ENCODE results near the gene PARVG. TPM values are rescaled to one million over a fixed set of nuclear protein-coding genes. Genes with fewer than 3 reads are reported as not detected.

The PARVG gene
- polyA plus RNA-seq, 3 donors, result 2.7 to 13.5 (median 7.3) TPM

DNA sequence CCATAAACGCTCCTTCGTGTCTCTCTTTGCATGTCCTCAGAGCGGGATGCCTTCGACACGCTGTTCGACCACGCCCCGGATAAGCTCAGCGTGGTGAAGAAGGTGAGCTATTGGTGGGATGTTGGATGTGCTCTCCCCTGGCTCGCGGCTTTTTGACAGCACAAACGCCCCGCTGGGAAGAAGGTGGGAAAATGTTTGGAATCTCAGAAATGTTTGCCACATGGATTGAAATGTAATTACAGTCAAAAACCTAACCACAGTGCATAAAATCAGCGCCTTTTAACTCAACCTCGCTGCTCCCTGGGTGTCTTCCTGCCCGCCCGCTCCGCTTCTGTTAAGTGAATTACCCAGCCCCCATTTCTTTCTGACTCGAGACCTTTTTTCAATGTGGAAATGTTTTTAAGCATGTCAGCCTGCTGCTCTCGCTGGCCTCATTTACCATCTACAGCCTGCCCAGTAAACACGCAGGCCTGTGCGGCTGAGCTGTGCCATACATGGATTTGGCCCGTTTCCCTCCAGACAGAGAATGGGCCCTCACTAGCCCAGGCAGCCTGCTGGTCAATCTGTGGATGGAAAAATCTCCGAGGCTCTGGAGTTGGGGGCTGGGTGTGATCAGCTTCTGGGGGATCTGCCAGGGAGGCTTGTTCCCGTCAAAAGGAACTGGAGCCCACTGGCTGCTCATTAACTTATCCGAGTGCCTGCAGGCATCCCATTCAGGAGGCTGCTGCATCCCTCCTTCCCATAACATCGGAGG is 32.7 kb upstream of the PARVG start:
- WGBS, 3 donors, result 62 to 81% (median 76%) methylated on average over 27 of the region's 27 CpGs
- H3K27ac ChIP-seq (ENCODE audit: low read depth, low read length), result no peak overlapping the region

DNA sequence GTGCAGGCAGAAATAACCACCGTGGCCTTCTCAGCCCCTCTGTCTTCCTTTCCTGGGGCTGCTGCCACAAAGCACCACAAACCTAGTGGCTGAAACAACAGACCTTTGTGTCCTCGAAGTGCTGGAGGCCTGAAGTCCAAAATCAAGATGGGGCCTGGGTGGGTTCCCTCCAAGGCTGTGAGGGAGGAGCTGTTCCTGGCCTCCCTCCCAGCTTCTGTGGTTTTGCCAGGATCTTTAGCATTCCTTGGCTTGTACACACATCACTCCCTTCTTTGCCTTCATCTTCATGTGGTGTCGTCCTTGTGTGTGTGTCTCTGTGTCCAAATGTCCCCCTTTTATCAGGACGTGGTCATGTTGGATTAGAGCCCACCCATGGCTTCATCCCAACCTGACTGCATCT is 29.0 kb upstream of the PARVG start:
- WGBS, 3 donors, result 63 to 69% (median 66%) methylated on average over 4 of the region's 4 CpGs
- no peak overlapping the region for H3K27ac ChIP-seq (ENCODE audit: low read depth, low read length)

DNA sequence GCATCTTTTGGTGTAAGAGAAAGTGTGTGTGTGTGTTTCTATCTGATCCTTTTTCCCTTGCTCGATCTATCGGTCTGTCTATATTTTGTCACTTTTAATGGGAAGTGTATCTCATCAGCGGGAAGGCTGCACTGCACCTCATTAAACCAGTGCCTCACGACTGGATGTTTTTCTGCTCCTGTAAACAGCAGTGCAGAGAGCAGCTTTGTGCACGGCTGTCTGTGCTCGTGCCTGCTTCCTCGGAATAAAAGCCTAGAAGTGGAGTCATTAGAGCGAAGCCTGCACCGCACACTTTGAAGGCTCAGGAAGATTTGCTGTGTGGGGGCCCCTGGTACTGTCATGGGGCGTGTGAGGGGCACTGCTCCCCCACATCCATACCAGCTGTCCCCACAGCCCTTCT is 27.0 kb upstream of the PARVG start:
- WGBS, 3 donors, result 65 to 92% (median 91%) methylated on average over 10 of the region's 10 CpGs
- H3K27ac ChIP-seq (ENCODE audit: low read depth, low read length), result no peak overlapping the region

DNA sequence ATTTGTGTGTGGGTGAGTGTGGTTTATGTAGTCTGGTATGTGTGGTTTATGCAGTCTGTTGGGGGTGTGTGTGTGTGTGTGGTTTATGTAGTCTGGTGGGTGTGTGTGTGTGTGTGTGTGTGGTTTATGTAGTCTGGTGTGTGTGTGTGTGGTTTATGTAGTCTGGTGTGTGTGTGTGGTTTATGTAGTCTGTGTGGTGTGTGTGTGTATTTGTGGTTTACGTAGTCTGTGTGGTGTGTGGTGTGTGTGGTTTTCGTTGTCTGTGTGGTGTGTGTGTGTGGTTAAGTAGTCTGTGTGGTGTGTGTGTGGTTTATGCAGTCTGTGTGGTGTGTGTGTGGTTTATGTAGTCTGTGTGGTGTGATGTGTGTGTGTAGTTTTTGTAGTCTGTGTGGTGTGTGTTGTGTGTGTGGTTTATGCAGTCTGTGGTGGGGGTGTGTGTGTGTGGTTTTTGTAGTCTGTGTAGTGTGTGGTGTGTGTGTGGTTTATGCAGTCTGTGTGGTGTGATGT is 26.2 kb upstream of the PARVG start:
- H3K27ac ChIP-seq (ENCODE audit: low read depth, low read length), result no peak overlapping the region
- WGBS, 3 donors, result 59 to 73% (median 60%) methylated on average over 2 of the region's 2 CpGs

DNA sequence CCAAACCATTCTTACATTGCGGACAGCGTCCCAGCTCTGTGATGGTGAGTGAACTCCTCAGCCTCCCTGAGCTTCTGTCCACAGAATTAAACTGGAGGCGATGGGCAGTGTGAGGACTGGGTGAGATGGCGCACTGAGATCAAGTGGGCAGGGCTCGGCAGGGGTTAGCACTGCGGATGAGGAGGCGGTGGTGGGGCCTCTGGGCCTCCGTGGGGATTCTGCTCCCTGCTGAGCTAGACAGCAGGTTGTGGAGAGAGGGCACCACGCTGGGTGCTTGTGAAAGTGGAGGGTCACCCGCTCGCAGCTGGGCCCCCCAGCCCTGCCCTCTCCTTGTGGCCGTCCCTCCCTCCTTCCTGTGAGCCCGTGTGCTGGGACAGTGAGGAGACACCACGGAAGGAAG is 25.6 kb upstream of the PARVG start:
- no peak overlapping the region for H3K27ac ChIP-seq (ENCODE audit: low read depth, low read length)
- 73 to 93% (median 85%) methylated on average over 12 to 14 of the region's 14 CpGs for WGBS, 3 donors

DNA sequence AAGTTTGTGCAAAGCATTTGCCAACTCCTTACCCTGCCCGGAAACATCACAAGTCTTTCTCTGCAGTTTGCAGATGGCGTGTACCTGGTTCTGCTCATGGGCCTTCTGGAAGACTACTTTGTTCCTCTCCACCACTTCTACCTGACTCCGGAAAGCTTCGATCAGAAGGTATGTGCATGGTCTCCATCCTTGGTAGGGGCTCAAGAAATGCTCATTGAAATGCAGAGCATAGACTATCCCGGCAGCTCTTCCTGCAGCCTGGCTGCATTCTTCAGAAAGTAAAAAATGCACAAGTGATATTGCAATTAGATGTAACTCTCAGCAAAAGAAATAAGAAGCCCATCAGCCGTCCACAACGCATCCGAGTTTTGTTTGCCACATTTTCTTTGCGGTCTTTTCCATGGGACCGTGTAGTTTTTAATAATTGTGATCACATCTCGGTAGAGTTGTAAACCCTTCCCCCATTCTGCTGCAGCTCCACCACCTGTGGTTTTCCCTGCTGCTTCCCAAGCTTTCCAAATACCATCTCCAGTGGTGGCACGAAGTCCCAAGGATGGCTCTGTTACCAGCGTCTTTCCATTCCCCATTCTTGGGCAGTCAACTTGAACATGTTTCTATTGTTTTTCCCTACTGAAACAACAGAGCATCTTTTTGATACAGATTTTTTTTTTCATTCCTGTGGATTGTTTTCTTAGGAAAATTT is 22.7 kb upstream of the PARVG start:
- 86 to 97% (median 95%) methylated on average over 13 of the region's 13 CpGs for WGBS, 3 donors

DNA sequence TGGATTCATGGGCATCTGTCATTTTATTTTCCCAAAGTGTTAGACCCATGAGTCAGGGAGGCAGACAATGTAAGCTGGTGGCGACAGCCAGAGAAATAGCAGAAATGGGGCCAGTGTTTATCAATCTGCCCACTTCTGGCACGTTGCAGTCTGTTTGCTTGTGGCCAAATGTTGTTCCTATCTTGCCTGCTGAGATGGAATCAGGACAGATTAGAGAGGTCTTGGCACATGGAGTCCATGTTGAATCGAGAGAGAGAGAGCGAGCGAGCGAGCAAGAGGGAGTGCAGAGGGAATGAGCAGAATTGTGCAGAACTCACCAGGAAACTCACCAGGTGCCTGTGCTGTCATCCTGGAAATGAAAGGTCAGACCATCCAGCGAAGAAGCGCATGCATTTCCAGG is 21.9 kb upstream of the PARVG start:
- no peak overlapping the region for H3K27ac ChIP-seq (ENCODE audit: low read depth, low read length)
- WGBS, 3 donors, result 68 to 81% (median 77%) methylated on average over 8 of the region's 8 CpGs

More for the DNA sequence above, 22.7 kb upstream of the PARVG start:
- H3K27ac ChIP-seq (ENCODE audit: low read depth, low read length), result no peak overlapping the region

DNA sequence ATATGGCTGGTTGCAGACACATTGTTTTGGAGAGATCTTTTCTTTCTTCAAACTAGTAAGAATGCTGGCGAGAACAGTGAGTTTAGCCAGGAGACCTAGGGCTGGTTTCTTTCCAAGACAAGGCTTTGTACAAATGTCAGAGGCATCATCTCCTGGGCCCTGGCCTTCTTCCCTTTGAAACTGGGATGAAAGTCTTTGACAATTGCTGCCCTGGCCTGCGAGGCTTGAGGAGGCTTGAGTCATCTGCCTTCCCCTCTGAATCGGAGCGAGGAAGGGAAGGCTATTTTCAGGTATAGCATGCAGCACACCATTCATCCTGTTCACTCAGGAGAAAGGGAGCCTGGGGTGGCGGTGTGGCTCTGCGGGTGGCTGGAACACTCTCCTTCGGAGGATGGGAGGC is 21.5 kb upstream of the PARVG start:
- WGBS, 3 donors, result 68 to 86% (median 70%) methylated on average over 7 of the region's 7 CpGs
- H3K27ac ChIP-seq (ENCODE audit: low read depth, low read length), result no peak overlapping the region

DNA sequence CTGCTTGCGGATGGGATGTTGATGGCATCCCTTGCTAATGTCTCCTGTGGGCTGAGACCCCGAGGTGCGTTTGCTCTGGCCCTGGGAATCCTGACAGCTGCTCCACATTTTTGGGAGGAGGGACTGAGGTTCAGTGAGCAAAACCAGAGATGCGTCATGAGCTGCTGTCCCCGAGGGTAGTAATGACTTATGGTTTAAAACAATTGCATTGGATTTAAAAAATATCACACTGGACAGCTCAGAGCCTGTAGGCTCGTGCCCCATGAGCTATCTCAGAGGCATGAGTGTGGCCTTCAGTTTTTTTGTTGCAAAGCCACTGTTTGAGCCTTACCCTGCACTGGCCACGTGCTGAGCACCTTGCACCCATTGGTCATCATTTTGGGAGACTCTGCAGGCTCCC is 20.9 kb upstream of the PARVG start:
- WGBS, 3 donors, result 63 to 78% (median 76%) methylated on average over 7 of the region's 7 CpGs
- no peak overlapping the region for H3K27ac ChIP-seq (ENCODE audit: low read depth, low read length)

DNA sequence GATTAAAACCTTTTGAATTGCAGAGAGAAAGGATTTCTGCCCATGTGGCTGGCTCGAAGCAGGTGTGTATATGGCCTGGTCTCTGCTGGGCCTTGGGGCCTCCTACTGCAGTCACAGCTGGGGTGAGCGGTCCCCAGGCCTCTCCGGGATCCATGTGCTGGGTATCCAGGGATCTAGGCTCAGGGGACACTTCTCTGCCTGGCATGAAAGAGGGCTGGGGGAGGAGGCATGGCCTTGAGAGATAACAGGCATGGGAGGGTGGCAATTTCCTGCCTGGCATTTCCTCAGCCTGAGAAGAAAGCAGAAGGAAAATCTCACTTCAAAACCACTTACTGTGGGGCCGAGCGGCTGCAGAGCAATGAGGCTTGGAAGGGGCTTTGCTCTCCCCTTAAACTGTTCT is 20.3 kb upstream of the PARVG start:
- no peak overlapping the region for H3K27ac ChIP-seq (ENCODE audit: low read depth, low read length)
- 56 to 62% (median 60%) methylated on average over 5 of the region's 5 CpGs for WGBS, 3 donors

DNA sequence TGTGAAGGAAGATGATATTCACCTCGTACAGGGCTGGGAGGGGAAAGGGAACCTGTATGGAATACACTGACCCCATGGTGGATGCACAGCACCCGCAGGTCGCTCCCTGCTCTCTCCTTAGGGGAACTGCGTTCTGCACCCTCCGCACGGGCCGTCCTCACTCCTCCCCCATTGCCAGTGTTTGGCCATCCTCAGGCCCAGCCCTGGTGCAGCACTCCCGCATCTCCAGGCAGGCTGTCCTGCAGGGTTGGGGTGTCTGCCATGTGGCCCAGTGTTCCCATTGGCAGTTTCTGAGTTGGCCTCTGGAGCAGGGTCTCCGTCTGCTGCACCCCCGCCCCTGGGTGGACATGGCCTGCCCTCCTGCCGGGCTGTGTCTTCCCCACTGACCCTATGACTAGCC is 19.1 kb upstream of the PARVG start:
- no peak overlapping the region for H3K27ac ChIP-seq (ENCODE audit: low read depth, low read length)
- 90 to 96% (median 93%) methylated on average over 11 of the region's 11 CpGs for WGBS, 3 donors

DNA sequence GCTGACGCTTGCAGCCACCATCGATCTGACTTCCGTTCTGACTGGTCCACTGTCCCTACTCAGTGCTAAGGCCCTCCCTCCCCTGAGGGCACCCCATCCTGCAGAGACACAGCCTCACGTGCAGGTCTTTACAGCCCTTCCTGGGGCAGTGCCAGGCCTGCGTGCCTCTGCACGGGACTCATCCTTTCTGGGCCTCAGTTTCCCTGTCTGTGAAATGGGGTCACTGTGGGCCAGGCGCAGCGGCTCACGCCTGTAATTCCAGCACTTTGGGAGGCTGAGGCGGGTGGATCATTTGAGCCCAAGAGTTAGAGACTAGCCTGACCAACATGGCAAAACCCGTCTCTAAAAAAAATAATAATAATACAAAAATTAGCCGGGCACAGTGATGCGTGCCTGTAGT is 17.8 kb upstream of the PARVG start:
- WGBS, 3 donors, result 92 to 96% (median 95%) methylated on average over 13 of the region's 13 CpGs
- H3K27ac ChIP-seq (ENCODE audit: low read depth, low read length), result no peak overlapping the region

DNA sequence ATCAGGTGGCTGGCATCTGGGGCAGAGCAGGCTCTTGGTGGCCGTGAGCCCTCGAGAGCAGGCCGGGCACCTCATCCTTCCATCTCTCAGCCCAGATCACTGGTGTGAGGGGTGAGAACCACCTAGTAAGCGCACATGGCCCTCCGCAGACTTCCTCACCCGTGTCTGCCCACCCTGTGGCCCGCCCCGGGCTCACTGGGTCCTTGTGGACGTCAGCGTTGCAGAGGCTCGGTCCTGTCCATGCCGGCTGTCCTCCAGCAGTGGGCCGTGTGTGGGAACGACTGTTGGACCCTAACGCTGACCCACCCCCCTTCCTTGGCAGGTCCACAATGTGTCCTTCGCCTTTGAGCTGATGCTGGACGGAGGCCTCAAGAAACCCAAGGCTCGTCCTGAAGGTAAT is 17.2 kb upstream of the PARVG start:
- 85 to 91% (median 91%) methylated on average over 16 to 18 of the region's 18 CpGs for WGBS, 3 donors
- no peak overlapping the region for H3K27ac ChIP-seq (ENCODE audit: low read depth, low read length)

DNA sequence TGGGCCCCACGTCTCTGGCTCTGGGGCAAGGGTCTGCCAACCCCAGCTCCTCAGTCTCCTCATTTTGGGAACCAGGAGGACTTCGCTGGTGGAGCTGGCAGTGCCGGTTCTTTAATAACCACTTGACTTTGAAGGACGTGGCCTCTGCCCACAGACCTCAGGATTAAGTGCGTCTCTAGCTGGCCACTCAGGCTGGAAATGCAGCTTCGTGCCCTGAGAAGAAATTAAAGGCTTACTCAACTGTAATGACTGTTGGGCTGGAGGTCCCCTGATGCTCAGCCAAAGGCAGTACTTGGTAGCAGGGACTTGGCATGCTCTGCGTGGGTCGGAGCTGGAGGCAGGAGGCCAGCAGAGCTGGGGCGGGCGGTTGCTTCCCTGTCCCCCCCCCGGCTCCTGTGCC is 16.7 kb upstream of the PARVG start:
- H3K27ac ChIP-seq (ENCODE audit: low read depth, low read length), result no peak overlapping the region
- WGBS, 3 donors, result 82 to 85% (median 82%) methylated on average over 10 to 11 of the region's 11 CpGs

DNA sequence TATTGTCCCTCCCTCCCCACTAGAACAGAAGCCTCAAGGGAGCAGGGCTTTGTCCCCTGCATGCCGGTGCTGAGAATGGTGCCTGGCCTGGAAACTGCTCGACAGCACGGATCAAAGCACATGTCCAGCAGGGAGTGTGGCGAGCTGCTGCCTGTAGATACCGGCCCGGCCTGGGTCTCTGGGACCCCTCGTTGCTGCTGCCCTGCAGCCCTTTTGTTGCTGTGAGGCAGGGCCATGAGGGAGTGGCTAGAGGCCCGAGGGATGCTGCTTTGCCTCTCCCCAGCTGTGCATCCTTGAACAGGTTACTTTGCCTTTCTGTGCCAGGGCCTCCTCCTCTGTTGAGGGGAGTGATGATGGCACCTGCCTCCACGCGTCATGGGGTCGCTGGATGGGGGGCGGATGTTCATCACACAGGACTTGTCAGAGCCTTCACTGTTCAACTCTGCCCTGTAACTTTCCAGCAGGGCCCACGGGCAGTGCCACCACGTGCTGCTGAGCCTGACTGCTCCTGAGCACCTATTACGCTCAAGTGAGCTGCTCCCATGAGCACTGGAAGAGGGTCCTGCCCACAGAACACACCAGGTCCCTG is 15.3 kb upstream of the PARVG start:
- no peak overlapping the region for H3K27ac ChIP-seq (ENCODE audit: low read depth, low read length)
- 89 to 94% (median 90%) methylated on average over 15 of the region's 15 CpGs for WGBS, 3 donors

DNA sequence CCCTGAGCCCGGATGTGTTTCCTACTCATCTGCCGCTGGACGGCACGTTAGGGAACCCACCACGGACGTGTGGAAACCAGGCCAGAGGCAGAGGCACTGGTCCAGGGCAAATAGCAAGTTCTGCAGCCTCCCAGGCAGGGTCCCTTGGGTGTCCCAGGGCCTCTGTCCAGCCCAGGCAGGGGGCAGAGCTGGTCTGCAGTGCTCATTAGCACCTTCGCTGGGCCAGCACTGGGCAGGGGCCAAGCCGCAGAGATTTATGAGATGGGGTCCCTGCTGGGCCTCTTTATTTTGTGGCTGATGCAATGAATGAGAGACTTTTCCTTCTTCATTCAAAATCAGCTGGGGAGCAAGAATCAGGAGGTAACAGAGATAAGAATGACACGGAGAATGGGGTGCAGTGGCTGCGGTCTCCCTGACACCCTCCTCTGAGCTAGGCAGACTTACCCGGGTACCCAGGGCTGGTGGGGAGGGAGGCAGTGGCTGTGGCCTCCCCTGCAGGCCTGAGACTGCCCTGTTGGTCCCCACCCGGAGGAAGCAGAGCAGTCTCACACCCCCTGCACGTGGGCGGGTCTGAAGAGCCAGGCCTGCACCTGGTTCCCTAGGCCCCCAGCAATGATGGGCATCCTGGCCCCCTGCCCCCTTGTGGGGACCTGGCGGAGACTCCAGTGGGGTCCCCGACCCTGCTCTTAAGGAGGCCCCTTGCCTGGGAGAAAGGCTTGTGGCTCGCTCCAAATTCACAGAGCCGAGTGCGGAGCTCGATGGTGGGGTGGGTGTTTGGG is 14.0 kb upstream of the PARVG start:
- no peak overlapping the region for H3K27ac ChIP-seq (ENCODE audit: low read depth, low read length)
- WGBS, 3 donors, result 82 to 88% (median 83%) methylated on average over 20 of the region's 20 CpGs

DNA sequence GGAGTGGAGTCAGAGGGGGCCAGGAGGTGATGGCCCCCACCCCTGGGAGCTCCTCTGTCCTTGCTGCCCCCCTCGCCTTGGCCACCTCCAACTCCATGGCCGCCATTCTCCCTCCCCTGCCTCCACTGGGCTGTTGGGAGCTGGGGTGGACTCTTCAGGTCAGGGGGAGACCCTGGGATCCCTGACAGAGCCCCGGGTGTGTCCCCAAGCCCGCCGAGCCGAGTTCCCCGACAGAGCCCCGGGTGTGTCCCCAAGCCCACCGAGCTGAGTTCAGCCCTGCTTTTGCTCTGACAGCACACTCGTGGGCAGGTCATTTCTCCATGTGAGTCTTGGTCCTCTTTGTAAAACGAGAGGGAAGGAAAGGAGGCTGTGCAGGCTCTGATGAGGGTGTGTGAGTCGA is 13.2 kb upstream of the PARVG start:
- no peak overlapping the region for H3K27ac ChIP-seq (ENCODE audit: low read depth, low read length)
- WGBS, 3 donors, result 61 to 78% (median 76%) methylated on average over 10 to 12 of the region's 12 CpGs

DNA sequence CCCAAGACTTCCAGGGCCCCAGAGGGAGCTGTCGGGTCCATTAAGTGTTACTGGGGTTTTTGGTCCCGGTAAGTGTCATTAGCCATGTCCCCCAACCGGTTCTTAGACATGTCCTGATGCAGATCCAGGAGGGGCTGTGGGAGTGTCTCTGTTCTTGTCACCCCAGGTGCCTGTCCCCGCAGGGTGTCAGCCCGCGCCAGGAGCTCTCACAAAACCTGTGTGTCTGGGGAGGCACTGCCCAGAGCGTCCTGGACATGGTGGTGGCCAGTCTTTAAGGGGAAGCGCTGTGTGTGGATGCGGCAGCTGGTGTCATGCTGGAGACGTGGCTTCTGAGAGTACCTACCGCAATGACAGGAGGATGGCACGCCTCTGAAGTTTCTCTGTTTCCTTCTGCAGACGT is 12.5 kb upstream of the PARVG start:
- no peak overlapping the region for H3K27ac ChIP-seq (ENCODE audit: low read depth, low read length)
- 81 to 89% (median 86%) methylated on average over 13 of the region's 13 CpGs for WGBS, 3 donors

DNA sequence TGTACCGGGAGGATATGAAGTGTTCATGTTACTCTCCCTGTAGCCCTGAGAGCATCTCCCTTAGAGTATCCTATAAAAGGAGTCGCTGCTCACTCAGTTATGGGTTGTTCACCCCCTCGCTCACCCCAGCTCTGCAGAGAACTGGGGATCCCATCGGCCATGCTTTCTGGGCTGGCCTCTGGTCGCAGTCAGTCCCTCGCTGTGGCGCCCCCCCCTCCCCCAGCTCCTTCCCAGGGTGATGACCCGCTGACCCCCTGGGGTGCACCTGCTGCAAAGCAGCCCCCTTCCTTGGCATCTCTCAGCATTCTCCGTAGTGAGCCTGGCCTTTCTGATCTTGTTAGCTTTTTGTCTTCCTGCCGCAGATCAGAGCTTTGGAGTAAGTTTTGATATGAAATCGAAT is 10.3 kb upstream of the PARVG start:
- no peak overlapping the region for H3K27ac ChIP-seq (ENCODE audit: low read depth, low read length)
- WGBS, 3 donors, result 86 to 90% (median 86%) methylated on average over 11 of the region's 11 CpGs

All from adipose tissue (tissue), 3 donors.